ENCODE measurements around the gene PTGER1.
A peak's percentile ranks its signal among the peaks of the same experiment; 100 is the strongest.
"Not testable (repeated sequence)": the region's sequence is repeated elsewhere in the genome, so short reads cannot be mapped to it uniquely, and the experiment has no call there.

PTGER1 gene

GRCh38 chr19:14459703-14460102, 15.5 kb downstream of the PTGER1 start:
- Mint-ChIP-seq H3K27me3 (no peaks in the 10 kb centered on the region), H3K27ac (peak overlapping the region; percentile 36 to 86), H3K9me3 (no peaks in the 10 kb centered on the region), H3K4me3 (peak overlapping the region; percentile 42 to 51), H3K36me3 (ENCODE audit: insufficient read depth) (peaks cover 81% of the 10 kb centered on the region), H3K4me1 (ENCODE audit: low read depth in 2 of 2) (peaks cover 14 to 27% of the 10 kb centered on the region in 2 donors)
- DNase-seq (peak; percentile 60 to 67 (median 63)), ATAC-seq (replicated peaks) (peak; percentile 100)

DNA sequence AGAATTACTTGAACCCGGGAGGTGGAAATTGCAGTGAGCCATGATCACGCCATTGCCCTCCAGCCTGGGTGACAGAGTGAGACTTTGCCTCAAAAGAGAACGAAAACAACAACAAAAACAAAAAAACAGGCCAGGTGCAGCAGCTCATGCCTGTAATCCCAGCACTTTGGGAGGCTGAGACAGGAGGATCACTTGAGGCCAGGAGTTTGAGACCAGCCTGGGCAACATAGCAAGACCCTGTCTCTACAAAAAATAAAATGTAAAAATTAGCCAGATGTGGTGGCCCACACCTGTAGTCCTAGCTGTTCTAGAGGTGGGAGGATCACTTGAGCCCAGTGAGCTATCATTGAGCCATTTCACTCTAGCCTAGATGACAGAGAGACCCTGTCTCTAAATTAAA, 22.9 kb downstream of the PTGER1 start:
- DNase-seq; H3K27me3 Mint-ChIP-seq; H3K9me3 Mint-ChIP-seq; H3K27ac Mint-ChIP-seq; ATAC-seq (replicated peaks); H3K4me3 Mint-ChIP-seq: not testable (repeated sequence)
- H3K36me3 Mint-ChIP-seq (ENCODE audit: insufficient read depth): peaks cover 97% of the 10 kb centered on the region
- peaks cover 11 to 17% of the 10 kb centered on the region in 2 donors for H3K4me1 Mint-ChIP-seq (ENCODE audit: low read depth in 2 of 2)

DNA sequence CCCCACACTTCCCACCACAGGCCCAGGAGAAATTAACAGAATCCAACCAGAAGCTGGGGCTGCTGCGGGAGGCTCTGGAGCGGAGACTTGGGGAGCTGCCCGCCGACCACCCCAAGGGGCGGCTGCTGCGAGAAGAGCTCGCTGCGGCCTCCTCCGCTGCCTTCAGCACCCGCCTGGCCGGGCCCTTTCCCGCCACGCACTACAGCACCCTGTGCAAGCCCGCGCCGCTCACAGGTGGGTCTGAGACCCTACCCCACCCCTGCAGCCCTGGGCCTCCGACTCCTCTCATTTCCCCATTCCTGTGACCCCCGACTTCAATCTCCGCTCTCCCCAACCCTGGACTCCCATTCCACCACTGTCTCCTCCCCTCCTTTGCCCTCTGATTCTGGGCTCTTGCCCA, 24.3 kb downstream of the PTGER1 start:
- Mint-ChIP-seq H3K4me3 (no peak overlapping the region), H3K27me3 (no peaks in the 10 kb centered on the region), H3K9me3 (no peaks in the 10 kb centered on the region), H3K36me3 (ENCODE audit: insufficient read depth) (peaks cover 98% of the 10 kb centered on the region), H3K4me1 (ENCODE audit: low read depth in 2 of 2) (peaks cover 11 to 22% of the 10 kb centered on the region in 2 donors), H3K27ac (peak overlapping the region in 1 of 2 donors; percentile 68)
- DNase-seq (no peak), ATAC-seq (replicated peaks) (no peak)

DNA sequence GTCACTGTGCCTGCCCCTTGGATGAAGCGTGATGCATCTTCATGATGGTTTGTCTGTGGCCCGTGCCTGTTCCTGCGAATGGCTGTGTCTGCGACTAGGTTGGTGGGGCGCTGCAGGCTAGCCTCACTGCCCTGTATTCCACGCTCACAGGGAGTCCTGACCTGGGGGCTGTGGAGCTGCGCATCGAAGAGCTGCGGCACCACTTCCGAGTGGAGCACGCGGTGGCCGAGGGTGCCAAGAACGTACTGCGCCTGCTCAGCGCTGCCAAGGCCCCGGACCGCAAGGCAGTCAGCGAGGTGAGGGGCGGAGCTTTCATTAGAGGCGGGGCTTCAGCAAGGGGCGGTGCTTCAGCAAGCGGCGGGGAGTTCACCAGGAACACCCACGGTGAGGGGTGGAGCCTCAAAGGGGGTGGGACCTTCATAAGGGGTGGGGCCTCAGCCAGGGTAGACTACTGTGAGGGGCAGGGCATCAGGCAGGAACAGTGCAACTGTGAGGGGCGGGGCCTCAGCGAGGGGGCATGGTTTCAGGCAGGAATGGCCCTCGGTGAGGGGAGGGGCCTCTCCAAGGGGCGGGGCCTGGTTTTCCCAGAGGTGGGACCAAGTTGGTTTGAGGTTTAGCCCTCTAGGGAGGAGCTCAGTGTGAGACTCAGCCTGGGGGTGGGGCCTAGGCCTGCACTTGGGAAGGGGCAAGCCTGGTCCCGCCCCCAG, 24.8 kb downstream of the PTGER1 start:
- Mint-ChIP-seq H3K9me3 (no peaks in the 10 kb centered on the region), H3K27me3 (no peaks in the 10 kb centered on the region), H3K36me3 (ENCODE audit: insufficient read depth) (peaks cover 98% of the 10 kb centered on the region), H3K4me1 (ENCODE audit: low read depth in 2 of 2) (peaks cover 11 to 22% of the 10 kb centered on the region in 2 donors), H3K27ac (peak overlapping the region in 1 of 2 donors; percentile 81), H3K4me3 (no peak overlapping the region)
- DNase-seq (peak; percentile 37 to 49 (median 38)), ATAC-seq (replicated peaks) (peak; percentile 86)

DNA sequence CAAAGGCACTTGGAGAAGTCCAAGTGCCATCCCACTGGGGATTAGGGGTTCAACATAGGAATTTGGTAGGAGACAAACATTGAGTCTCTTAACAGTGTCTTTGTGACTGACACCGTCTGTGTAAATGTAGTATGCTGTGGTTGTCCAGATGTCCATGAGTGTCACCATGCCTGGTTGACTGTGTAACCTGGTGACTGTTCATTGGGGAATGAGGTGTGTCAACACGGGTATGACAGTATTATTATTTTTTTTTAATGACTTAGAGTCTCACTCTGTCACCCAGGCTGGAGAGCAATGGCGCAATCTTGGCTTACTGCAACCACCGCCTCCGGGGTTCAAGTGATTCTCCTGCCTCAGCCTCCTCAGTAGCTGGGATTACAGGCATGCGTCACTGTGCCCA, 25.8 kb downstream of the PTGER1 start:
- H3K4me1 Mint-ChIP-seq (ENCODE audit: low read depth in 2 of 2): peaks cover 14 to 26% of the 10 kb centered on the region in 2 donors
- H3K27ac Mint-ChIP-seq: peak overlapping the region in 1 of 2 donors; percentile 81
- no peaks in the 10 kb centered on the region for H3K27me3 Mint-ChIP-seq
- no peak overlapping the region for H3K4me3 Mint-ChIP-seq
- no peaks in the 10 kb centered on the region for H3K9me3 Mint-ChIP-seq
- DNase-seq: no peak
- ATAC-seq (replicated peaks): no peak
- peaks cover 98% of the 10 kb centered on the region for H3K36me3 Mint-ChIP-seq (ENCODE audit: insufficient read depth)

GRCh38 chr19:14446336-14447036, 28.7 kb downstream of the PTGER1 start:
- Mint-ChIP-seq H3K36me3 (ENCODE audit: insufficient read depth) (peaks cover 93% of the 10 kb centered on the region), H3K4me3 (no peak overlapping the region), H3K27ac (peak overlapping the region; percentile 25 to 51), H3K9me3 (no peaks in the 10 kb centered on the region), H3K27me3 (no peaks in the 10 kb centered on the region), H3K4me1 (ENCODE audit: low read depth in 2 of 2) (peaks cover 24 to 29% of the 10 kb centered on the region in 2 donors)
- ATAC-seq (replicated peaks) (no peak), DNase-seq (no peak)

DNA sequence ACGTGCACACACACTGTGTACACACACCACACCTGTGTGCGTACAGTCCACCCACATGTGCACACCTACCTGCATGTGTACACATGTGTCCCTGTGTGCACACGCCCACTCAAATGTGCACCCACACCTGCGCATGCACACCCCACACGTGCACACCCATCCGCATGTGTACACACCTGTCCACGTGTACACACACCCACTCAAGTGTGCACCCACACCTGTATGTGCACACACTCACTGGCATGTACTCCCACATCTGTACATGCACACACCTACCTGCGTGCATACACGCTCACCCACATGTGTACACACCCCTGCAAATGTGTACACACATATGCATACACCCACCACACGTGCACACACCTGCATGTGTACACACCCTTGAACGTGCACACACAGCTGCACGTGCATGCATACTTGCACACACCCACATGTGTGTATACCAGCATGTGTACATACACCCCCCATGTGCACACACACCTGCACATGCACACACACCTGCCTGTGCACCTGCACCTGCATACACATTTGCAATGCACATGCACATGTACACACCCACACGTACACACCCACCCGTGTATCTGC, 31.4 kb downstream of the PTGER1 start:
- no peak for ATAC-seq (replicated peaks)
- Mint-ChIP-seq H3K4me1 (ENCODE audit: low read depth in 2 of 2) (peaks cover 31 to 33% of the 10 kb centered on the region in 2 donors), H3K9me3 (no peaks in the 10 kb centered on the region), H3K4me3 (no peak overlapping the region), H3K27me3 (no peaks in the 10 kb centered on the region), H3K27ac (no peak overlapping the region), H3K36me3 (ENCODE audit: insufficient read depth) (peaks cover 88% of the 10 kb centered on the region)
- no peak for DNase-seq

GRCh38 chr19:14442891-14443631, 32.1 kb downstream of the PTGER1 start:
- no peaks in the 10 kb centered on the region for H3K9me3 Mint-ChIP-seq
- peaks cover 32 to 37% of the 10 kb centered on the region in 2 donors for H3K4me1 Mint-ChIP-seq (ENCODE audit: low read depth in 2 of 2)
- H3K4me3 Mint-ChIP-seq: no peak overlapping the region
- no peak for ATAC-seq (replicated peaks)
- no peaks in the 10 kb centered on the region for H3K27me3 Mint-ChIP-seq
- no peak overlapping the region for H3K27ac Mint-ChIP-seq
- peaks cover 86% of the 10 kb centered on the region for H3K36me3 Mint-ChIP-seq (ENCODE audit: insufficient read depth)
- DNase-seq: no peak

DNA sequence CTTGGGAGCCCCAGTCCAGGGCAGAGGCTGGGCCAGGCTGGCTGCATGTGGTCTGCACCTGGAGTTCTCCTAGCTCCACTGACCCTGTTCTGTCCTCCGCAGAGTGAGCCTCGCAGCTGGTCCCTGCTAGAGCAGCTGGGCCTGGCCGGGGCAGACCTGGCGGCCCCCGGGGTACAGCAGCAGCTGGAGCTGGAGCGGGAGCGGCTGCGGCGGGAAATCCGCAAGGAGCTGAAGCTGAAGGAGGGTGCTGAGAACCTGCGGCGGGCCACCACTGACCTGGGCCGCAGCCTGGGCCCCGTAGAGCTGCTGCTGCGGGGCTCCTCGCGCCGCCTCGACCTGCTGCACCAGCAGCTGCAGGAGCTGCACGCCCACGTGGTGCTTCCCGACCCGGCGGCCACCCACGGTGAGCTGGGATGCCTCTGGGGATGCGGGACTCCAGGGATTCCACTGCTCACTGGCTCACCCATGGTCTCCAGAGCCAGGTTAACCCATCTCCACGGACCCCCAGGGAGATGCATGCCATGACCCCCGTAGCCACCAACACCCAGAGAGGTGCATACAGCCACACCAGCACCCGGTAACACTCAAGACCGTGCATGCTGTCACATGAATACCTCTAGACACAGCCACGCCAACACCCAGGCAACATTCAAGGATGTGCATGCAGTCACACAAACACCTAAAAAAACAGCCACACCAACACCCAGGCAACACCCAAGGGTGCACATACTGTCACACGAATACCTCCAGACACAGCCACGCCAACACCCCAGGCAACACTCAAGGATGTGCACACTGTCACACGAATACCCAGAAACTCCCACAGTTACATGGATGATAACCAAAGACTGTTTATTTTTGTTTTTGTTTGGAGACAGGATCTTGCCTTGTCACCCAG, 33.9 kb downstream of the PTGER1 start:
- ATAC-seq (replicated peaks) (no peak), DNase-seq (no peak)
- H3K27ac Mint-ChIP-seq: peak overlapping the region; percentile 94 to 97
- no peaks in the 10 kb centered on the region for H3K27me3 Mint-ChIP-seq
- peaks cover 71% of the 10 kb centered on the region for H3K36me3 Mint-ChIP-seq (ENCODE audit: insufficient read depth)
- peak overlapping the region; percentile 97 to 98 for H3K4me3 Mint-ChIP-seq
- peaks cover 40% of the 10 kb centered on the region in 2 donors for H3K4me1 Mint-ChIP-seq (ENCODE audit: low read depth in 2 of 2)
- H3K9me3 Mint-ChIP-seq: no peaks in the 10 kb centered on the region

- H3K27me3 Mint-ChIP-seq: no peaks in the 10 kb centered on the region
- H3K36me3 Mint-ChIP-seq (ENCODE audit: insufficient read depth): peaks cover 58% of the 10 kb centered on the region
- H3K4me3 Mint-ChIP-seq: peak overlapping the region; percentile 97 to 98
- H3K4me1 Mint-ChIP-seq (ENCODE audit: low read depth in 2 of 2): peaks cover 43% of the 10 kb centered on the region in 2 donors
- ATAC-seq (replicated peaks): peak; percentile 96
- H3K27ac Mint-ChIP-seq: peak overlapping the region; percentile 94 to 97
- peak; percentile 66 to 69 (median 68) for DNase-seq
- no peaks in the 10 kb centered on the region for H3K9me3 Mint-ChIP-seq
Observed at GRCh38 chr19:14440049-14440448, 35.1 kb downstream of the PTGER1 start.

DNA sequence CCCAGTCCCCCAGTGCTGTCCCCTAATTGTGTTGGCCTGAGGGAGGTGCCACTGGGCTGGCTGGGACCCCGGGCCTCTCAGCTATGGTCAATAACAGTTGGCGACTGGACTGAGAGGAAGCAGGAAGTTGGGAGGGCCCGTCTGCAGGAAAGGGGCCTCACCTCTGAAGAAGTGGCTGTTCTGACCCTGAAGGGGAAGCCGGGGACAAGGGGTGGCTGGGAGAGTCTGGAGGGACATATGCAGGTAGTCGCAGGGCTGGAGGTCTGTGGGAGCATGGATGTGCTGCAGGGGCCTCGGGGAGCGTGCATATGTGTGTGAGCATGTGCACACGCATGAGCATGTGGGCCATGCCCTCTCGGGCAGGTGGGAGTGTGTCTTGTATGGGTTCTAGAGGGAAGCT, 36.1 kb downstream of the PTGER1 start:
- Mint-ChIP-seq H3K27me3 (no peaks in the 10 kb centered on the region), H3K9me3 (no peaks in the 10 kb centered on the region), H3K4me3 (peak overlapping the region; percentile 97 to 98), H3K36me3 (ENCODE audit: insufficient read depth) (peaks cover 50% of the 10 kb centered on the region), H3K4me1 (ENCODE audit: low read depth in 2 of 2) (peaks cover 48 to 50% of the 10 kb centered on the region in 2 donors), H3K27ac (peak overlapping the region; percentile 84 to 94)
- DNase-seq (no peak), ATAC-seq (replicated peaks) (no peak)

DNA sequence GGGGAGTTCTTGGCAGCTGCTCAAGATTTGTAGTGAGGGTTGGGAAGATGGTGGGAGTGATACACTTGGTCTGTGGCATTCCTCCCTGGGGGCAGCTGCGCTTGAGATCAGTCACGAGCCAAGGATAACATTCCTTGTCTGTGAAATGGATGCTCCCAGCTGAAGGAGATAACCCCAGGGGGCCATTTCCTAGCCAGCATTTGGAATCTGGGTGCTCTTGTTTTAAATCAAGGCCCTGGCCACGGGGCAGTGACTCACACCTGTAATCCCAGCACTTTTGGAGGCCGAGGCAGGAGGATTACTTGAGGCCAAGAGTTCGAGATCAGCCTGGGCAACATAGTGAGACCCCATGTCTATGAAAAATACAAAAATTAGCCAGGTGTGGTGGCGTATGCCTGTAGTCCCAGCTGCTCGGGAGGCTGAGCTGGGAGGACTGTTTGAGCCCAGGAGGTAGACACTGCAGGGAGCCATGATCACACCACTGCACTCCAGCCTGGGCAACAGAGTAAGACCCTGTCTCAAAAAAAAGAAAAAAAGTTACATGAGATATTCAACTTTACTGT, 37.5 kb downstream of the PTGER1 start:
- Mint-ChIP-seq H3K27me3 (no peaks in the 10 kb centered on the region), H3K27ac (peak overlapping the region; percentile 84 to 87), H3K9me3 (no peaks in the 10 kb centered on the region), H3K4me3 (peak overlapping the region; percentile 49 to 98), H3K4me1 (ENCODE audit: low read depth in 2 of 2) (peaks cover 45 to 48% of the 10 kb centered on the region in 2 donors), H3K36me3 (ENCODE audit: insufficient read depth) (peaks cover 42% of the 10 kb centered on the region)
- DNase-seq: no peak
- no peak for ATAC-seq (replicated peaks)
